Panc1 (cell line): ENCODE results near the gene HCAR2.

Experiments used
- POLR2AphosphoS5 ChIP-seq: IDR thresholded peaks from 2 replicates; pipeline ENCODE4 v1.6.1; 2012; ENCODE audit warnings: mild to moderate bottlenecking, low read depth, low read length, moderate library complexity
- TF ChIP-seq, protein P1 (sequence below): fragments of 450-650 bp; IDR thresholded peaks from 2 replicates; pipeline ENCODE4 v1.5.1; 2017; ENCODE audit warnings: mild to moderate bottlenecking

GRCh38 chr12:122672515-122672914 is 30.6 kb downstream of the HCAR2 start:
- TF ChIP-seq, protein P1, sequence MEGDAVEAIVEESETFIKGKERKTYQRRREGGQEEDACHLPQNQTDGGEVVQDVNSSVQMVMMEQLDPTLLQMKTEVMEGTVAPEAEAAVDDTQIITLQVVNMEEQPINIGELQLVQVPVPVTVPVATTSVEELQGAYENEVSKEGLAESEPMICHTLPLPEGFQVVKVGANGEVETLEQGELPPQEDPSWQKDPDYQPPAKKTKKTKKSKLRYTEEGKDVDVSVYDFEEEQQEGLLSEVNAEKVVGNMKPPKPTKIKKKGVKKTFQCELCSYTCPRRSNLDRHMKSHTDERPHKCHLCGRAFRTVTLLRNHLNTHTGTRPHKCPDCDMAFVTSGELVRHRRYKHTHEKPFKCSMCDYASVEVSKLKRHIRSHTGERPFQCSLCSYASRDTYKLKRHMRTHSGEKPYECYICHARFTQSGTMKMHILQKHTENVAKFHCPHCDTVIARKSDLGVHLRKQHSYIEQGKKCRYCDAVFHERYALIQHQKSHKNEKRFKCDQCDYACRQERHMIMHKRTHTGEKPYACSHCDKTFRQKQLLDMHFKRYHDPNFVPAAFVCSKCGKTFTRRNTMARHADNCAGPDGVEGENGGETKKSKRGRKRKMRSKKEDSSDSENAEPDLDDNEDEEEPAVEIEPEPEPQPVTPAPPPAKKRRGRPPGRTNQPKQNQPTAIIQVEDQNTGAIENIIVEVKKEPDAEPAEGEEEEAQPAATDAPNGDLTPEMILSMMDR, result no peak
- no peak for TF ChIP-seq POLR2AphosphoS5
